BJ (cell line): ENCODE measurements around the gene CADM2. TPM values are rescaled to one million over a fixed set of nuclear protein-coding genes. Genes with fewer than 3 reads are reported as not detected.
"Not testable (repeated sequence)": the region's sequence is repeated elsewhere in the genome, so short reads cannot be mapped to it uniquely, and the experiment has no call there.

ENCODE experiments used
- CTCF ChIA-PET: fragments of 350-600 bp; formaldehyde crosslinking; extraction: SDS; loops from one replicate; lab custom pipeline; 2021; ENCODE audit warnings: antibody characterized with exemption, inconsistent platforms; lab: Yijun Ruan, JAX
- POLR2A ChIA-PET: fragments of 300-600 bp; sonication (Branson Sonifier 250); formaldehyde crosslinking; extraction: SDS; loops from one replicate; lab custom pipeline; 2021; ENCODE audit warnings: antibody characterized with exemption; lab: Charles Lee
- DNase-seq: peaks from one replicate; pipeline ENCODE4 v3.0.0-alpha.2; 2011; ENCODE audit warnings: low read depth
- H3K27me3 ChIP-seq: 2 replicates; pipeline ENCODE4 v1.6.0; 2011; ENCODE audit warnings: low read length; ENCODE audit not compliant: control insufficient read depth, insufficient read depth
- H3K36me3 ChIP-seq: 2 replicates; pipeline ENCODE4 v1.5.1; 2011; ENCODE audit warnings: low read length; ENCODE audit not compliant: control insufficient read depth, insufficient read depth
- H3K4me3 ChIP-seq: 2 replicates; pipeline ENCODE4 v1.5.1; 2011; ENCODE audit warnings: low read depth, mild to moderate bottlenecking, control low read depth, low read length
- CTCF ChIP-seq: IDR thresholded peaks from 2 replicates; pipeline ENCODE4 v1.5.1; 2011; ENCODE audit warnings: low read depth, mild to moderate bottlenecking, control low read depth, inconsistent platforms, low read length, moderate library complexity; ENCODE audit not compliant: insufficient read depth
- polyA plus RNA-seq: library from polyadenylated mRNA; depleted of rRNA; stranded (reverse); fragments of >200 nt; gene quantifications from 2 replicates; pipeline ENCODE4 v1.2.3, GENCODE V29; 2011

The CADM2 gene
- polyA plus RNA-seq, 1 experiment: not detected

- Histone ChIP-seq H3K4me3 (no peak overlapping the region), H3K27me3 (no peaks in the 10 kb centered on the region), H3K36me3 (no peaks in the 10 kb centered on the region)
- DNase-seq: no peak
- ChIA-PET POLR2A (no interaction called here), CTCF (no interaction called here)
- no peak for TF ChIP-seq CTCF
These were observed 525.2 kb downstream of the CADM2 start for GRCh38 chr3:85483986-85484385.

GRCh38 chr3:85487375-85487774, 528.6 kb downstream of the CADM2 start:
- POLR2A ChIA-PET: no interaction called here
- CTCF ChIA-PET: no interaction called here
- TF ChIP-seq CTCF: no peak
- H3K36me3 ChIP-seq: no peaks in the 10 kb centered on the region
- no peak for DNase-seq
- no peak overlapping the region for H3K4me3 ChIP-seq
- no peaks in the 10 kb centered on the region for H3K27me3 ChIP-seq

GRCh38 chr3:85495602-85496001, 536.8 kb downstream of the CADM2 start:
- no peak for DNase-seq
- no peaks in the 10 kb centered on the region for H3K36me3 ChIP-seq
- ChIA-PET POLR2A (no interaction called here), CTCF (no interaction called here)
- no peak overlapping the region for H3K4me3 ChIP-seq
- no peak for TF ChIP-seq CTCF
- no peaks in the 10 kb centered on the region for H3K27me3 ChIP-seq

GRCh38 chr3:85498177-85498576, 539.4 kb downstream of the CADM2 start:
- Histone ChIP-seq H3K27me3 (no peaks in the 10 kb centered on the region), H3K4me3 (no peak overlapping the region), H3K36me3 (no peaks in the 10 kb centered on the region)
- DNase-seq: no peak
- POLR2A ChIA-PET: no interaction called here
- CTCF ChIA-PET: no interaction called here
- no peak for TF ChIP-seq CTCF

- H3K36me3 ChIP-seq: no peaks in the 10 kb centered on the region
- no peak for TF ChIP-seq CTCF
- ChIA-PET POLR2A (no interaction called here), CTCF (no interaction called here)
- no peak overlapping the region for H3K4me3 ChIP-seq
- no peak for DNase-seq
- no peaks in the 10 kb centered on the region for H3K27me3 ChIP-seq
These were observed 543.5 kb downstream of the CADM2 start for GRCh38 chr3:85502148-85502875.

GRCh38 chr3:85504129-85504784, 545.5 kb downstream of the CADM2 start:
- H3K27me3 ChIP-seq, H3K4me3 ChIP-seq, POLR2A ChIA-PET, H3K36me3 ChIP-seq, CTCF ChIA-PET, DNase-seq: not testable (repeated sequence)

GRCh38 chr3:85504785-85505511, 546.2 kb downstream of the CADM2 start:
- H3K36me3 ChIP-seq, H3K27me3 ChIP-seq, CTCF ChIA-PET, DNase-seq, POLR2A ChIA-PET, H3K4me3 ChIP-seq: not testable (repeated sequence)

GRCh38 chr3:85507052-85507451, 548.3 kb downstream of the CADM2 start:
- POLR2A ChIA-PET, H3K4me3 ChIP-seq, H3K27me3 ChIP-seq, H3K36me3 ChIP-seq, CTCF ChIA-PET, DNase-seq: not testable (repeated sequence)
